Lower lobe of right lung (tissue), 2 donors: ENCODE data around the gene C1QBP. TPM values are rescaled to one million over a fixed set of nuclear protein-coding genes. Genes with fewer than 3 reads are reported as not detected.

Experiments used
- ATAC-seq, 2 donors: fragments of 200-7000 bp; cut with Tn5 transposase; one replicate each; pipeline ENCODE4 v1.9.1; 2020 to 2022; ENCODE audit warnings: mild to moderate bottlenecking in 2 of 2, moderate library complexity in 2 of 2
- DNase-seq: peaks from one replicate; pipeline ENCODE4 v3.0.0-alpha.2; 2020
- H3K27ac ChIP-seq: fragments of 200-600 bp; one replicate; pipeline ENCODE4 v1.8.0; 2022
- H3K27me3 ChIP-seq: fragments of 200-600 bp; one replicate; pipeline ENCODE4 v1.8.0; 2022; ENCODE audit warnings: low read depth
- H3K36me3 ChIP-seq: fragments of 200-600 bp; one replicate; pipeline ENCODE4 v1.8.0; 2022; ENCODE audit warnings: mild to moderate bottlenecking
- H3K4me1 ChIP-seq: fragments of 200-600 bp; one replicate; pipeline ENCODE4 v1.8.0; 2022
- H3K4me3 ChIP-seq: fragments of 200-600 bp; one replicate; pipeline ENCODE4 v1.8.0; 2022; ENCODE audit warnings: mild to moderate bottlenecking
- H3K9me3 ChIP-seq: fragments of 200-600 bp; one replicate; pipeline ENCODE4 v1.8.0; 2022
- CTCF ChIP-seq: fragments of 200-600 bp; IDR thresholded peaks from one replicate; pipeline ENCODE4 v1.8.0; 2022; ENCODE audit warnings: antibody characterized with exemption, mild to moderate bottlenecking
- intact Hi-C: fragments of 100-400 bp; cut with DNase I; formaldehyde crosslinking; loops from one replicate; pipeline ENCODE4 v1.11.0; 2022
- total RNA-seq: library from RNA; stranded (reverse); fragmentation: NEBNext Ultra II Directional; extraction: Animal tissue kit (Norgen Biotek cat#: 25700); gene quantifications from one replicate; pipeline ENCODE4 v1.2.1, GENCODE V29; 2021
- donor health status: DM: no; HTN: yes; CAD: no; lungs with severe emphysema.

Gene C1QBP
- total RNA-seq, 1 donor from 2014 or later, result 57.5 TPM

GRCh38 chr17:5481451-5481850, 42.5 kb upstream of the C1QBP start:
- Histone ChIP-seq H3K27me3 (no peaks in the 10 kb centered on the region), H3K4me1 (peaks cover 19% of the 10 kb centered on the region), H3K36me3 (peaks cover 82% of the 10 kb centered on the region), H3K9me3 (no peaks in the 10 kb centered on the region), H3K27ac (no peak overlapping the region), H3K4me3 (no peak overlapping the region)
- no peak for ATAC-seq
- no peak for DNase-seq
- intact Hi-C loops, result no loop called here
- no peak for TF ChIP-seq CTCF

GRCh38 chr17:5480962-5481361, 42.0 kb upstream of the C1QBP start:
- DNase-seq (no peak), ATAC-seq (no peak)
- intact Hi-C loops, result no loop called here
- H3K27me3 ChIP-seq, result no peaks in the 10 kb centered on the region
- H3K4me3 ChIP-seq, result no peak overlapping the region
- no peaks in the 10 kb centered on the region for H3K9me3 ChIP-seq
- no peak overlapping the region for H3K27ac ChIP-seq
- TF ChIP-seq CTCF, result no peak
- peaks cover 19% of the 10 kb centered on the region for H3K4me1 ChIP-seq
- peaks cover 86% of the 10 kb centered on the region for H3K36me3 ChIP-seq

GRCh38 chr17:5478992-5479391, 40.0 kb upstream of the C1QBP start:
- H3K36me3 ChIP-seq, result peaks cover 99% of the 10 kb centered on the region
- no peak for ATAC-seq
- intact Hi-C loops, result no loop called here

GRCh38 chr17:5473906-5474305, 35.0 kb upstream of the C1QBP start:
- H3K36me3 ChIP-seq, result peaks cover 69% of the 10 kb centered on the region
- H3K27me3 ChIP-seq, result no peaks in the 10 kb centered on the region
- no peak for DNase-seq

More at GRCh38 chr17:5478992-5479391, 40.0 kb upstream of the C1QBP start:
- Histone ChIP-seq H3K4me1 (peaks cover 4% of the 10 kb centered on the region), H3K9me3 (no peaks in the 10 kb centered on the region), H3K4me3 (no peak overlapping the region), H3K27ac (no peak overlapping the region), H3K27me3 (no peaks in the 10 kb centered on the region)
- DNase-seq, result no peak
- TF ChIP-seq CTCF, result no peak

GRCh38 chr17:5472511-5472910, 33.6 kb upstream of the C1QBP start:
- H3K27ac ChIP-seq, result no peak overlapping the region
- H3K4me3 ChIP-seq, result no peak overlapping the region
- no peak for ATAC-seq
- no peak for DNase-seq
- peaks cover 55% of the 10 kb centered on the region for H3K36me3 ChIP-seq
- TF ChIP-seq CTCF, result no peak
- H3K9me3 ChIP-seq, result no peaks in the 10 kb centered on the region
- intact Hi-C loops, result no loop called here
- peaks cover 11% of the 10 kb centered on the region for H3K4me1 ChIP-seq
- H3K27me3 ChIP-seq, result no peaks in the 10 kb centered on the region

More at GRCh38 chr17:5473906-5474305, 35.0 kb upstream of the C1QBP start:
- Histone ChIP-seq H3K27ac (no peak overlapping the region), H3K4me1 (peaks cover 7% of the 10 kb centered on the region), H3K4me3 (no peak overlapping the region), H3K9me3 (no peaks in the 10 kb centered on the region)
- intact Hi-C loops, result no loop called here
- ATAC-seq, result no peak
- TF ChIP-seq CTCF, result no peak

GRCh38 chr17:5468075-5468473, 29.1 kb upstream of the C1QBP start:
- H3K36me3 ChIP-seq, result peaks cover 12% of the 10 kb centered on the region
- H3K9me3 ChIP-seq, result no peaks in the 10 kb centered on the region
- intact Hi-C loops, result no loop called here
- H3K4me1 ChIP-seq, result peaks cover 26% of the 10 kb centered on the region
- H3K4me3 ChIP-seq, result peak overlapping the region; percentile 96
- ATAC-seq (peak; percentile 15 to 17), DNase-seq (no peak)
- H3K27ac ChIP-seq, result peak overlapping the region; percentile 70
- TF ChIP-seq CTCF, result no peak
- no peaks in the 10 kb centered on the region for H3K27me3 ChIP-seq
